Measurements from ENCODE around the gene DPPA4.

Gene DPPA4

GRCh38 chr3:109278141-109278540 lies 59.2 kb downstream of the DPPA4 start:
- no peak overlapping the region for H3K4me3 ChIP-seq (ENCODE audit: low read depth, low read length)
- no peak for TF ChIP-seq CTCF (IDR thresholded peaks at IDR 0.05; ENCODE audit: borderline replicate concordance, insufficient read depth, low read depth, low read length)

All from GM12875 (cell line).